Vagina (tissue), 2 donors: ENCODE data around the gene PTCD3.

Source experiments
- POLR2A ChIP-seq, 2 donors: fragments of 450-650 bp; IDR thresholded peaks; one replicate each; pipeline ENCODE4 v1.6.1; 2017; ENCODE audit warnings: antibody characterized with exemption in 2 of 2, mild to moderate bottlenecking in 2 of 2, moderate library complexity in 2 of 2
- TF ChIP-seq, protein P1 (sequence below), 3 experiments: fragments of 450-650 bp in 2 of 3; fragments of 200-600 bp in 1 of 3; sonication (generic) in 1 of 3; IDR thresholded peaks; one replicate each; pipeline ENCODE4 v1.5.1; 2017 to 2019; ENCODE audit warnings: antibody characterized with exemption in 3 of 3, mild to moderate bottlenecking in 2 of 3, moderate library complexity in 2 of 3

DNA sequence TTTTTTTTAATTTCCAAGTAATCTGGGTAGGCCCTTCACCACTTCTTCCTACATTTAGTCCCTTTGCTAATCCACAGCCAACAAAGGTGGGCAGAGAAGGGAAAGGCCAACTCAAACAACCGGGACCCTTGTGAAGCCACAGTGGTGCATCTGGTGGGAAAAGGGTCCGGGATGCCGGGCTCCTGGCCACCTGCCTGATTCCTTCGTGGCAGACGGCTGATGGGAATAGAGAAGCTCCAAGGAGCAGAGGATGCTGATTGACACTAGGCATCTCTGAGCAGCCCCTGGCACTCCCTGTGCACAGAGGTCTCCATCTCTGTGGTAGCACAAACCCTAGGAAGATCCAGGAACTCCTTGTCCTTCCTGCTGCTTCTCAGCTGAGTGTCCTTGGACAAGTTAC, 37.4 kb upstream of the PTCD3 start:
- TF ChIP-seq, protein P1, sequence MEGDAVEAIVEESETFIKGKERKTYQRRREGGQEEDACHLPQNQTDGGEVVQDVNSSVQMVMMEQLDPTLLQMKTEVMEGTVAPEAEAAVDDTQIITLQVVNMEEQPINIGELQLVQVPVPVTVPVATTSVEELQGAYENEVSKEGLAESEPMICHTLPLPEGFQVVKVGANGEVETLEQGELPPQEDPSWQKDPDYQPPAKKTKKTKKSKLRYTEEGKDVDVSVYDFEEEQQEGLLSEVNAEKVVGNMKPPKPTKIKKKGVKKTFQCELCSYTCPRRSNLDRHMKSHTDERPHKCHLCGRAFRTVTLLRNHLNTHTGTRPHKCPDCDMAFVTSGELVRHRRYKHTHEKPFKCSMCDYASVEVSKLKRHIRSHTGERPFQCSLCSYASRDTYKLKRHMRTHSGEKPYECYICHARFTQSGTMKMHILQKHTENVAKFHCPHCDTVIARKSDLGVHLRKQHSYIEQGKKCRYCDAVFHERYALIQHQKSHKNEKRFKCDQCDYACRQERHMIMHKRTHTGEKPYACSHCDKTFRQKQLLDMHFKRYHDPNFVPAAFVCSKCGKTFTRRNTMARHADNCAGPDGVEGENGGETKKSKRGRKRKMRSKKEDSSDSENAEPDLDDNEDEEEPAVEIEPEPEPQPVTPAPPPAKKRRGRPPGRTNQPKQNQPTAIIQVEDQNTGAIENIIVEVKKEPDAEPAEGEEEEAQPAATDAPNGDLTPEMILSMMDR (IDR thresholded peaks at IDR 0.05) = no peak
- no peak for TF ChIP-seq POLR2A (IDR thresholded peaks at IDR 0.05)
